HUES48 (cell line): Measurements from ENCODE around the gene BCAS1.
"Not testable (repeated sequence)": the region's sequence is repeated elsewhere in the genome, so short reads cannot be mapped to it uniquely, and the experiment has no call there.

Source experiments
- H3K27ac ChIP-seq: one replicate; pipeline ENCODE4 v1.7.0; 2013; ENCODE audit warnings: low read depth, low read length, inconsistent platforms
- H3K27me3 ChIP-seq: 2 replicates; pipeline ENCODE4 v1.6.1; 2013; ENCODE audit warnings: mild to moderate bottlenecking, low read length; ENCODE audit not compliant: control insufficient read depth, insufficient read depth
- H3K36me3 ChIP-seq: 2 replicates; pipeline ENCODE4 v1.6.1; 2013; ENCODE audit warnings: low read length; ENCODE audit not compliant: control insufficient read depth, insufficient read depth
- H3K4me1 ChIP-seq: 2 replicates; pipeline ENCODE4 v1.6.1; 2013; ENCODE audit warnings: mild to moderate bottlenecking, low read length; ENCODE audit not compliant: control insufficient read depth, insufficient read depth
- H3K4me3 ChIP-seq: 2 replicates; pipeline ENCODE4 v1.5.1; 2013; ENCODE audit warnings: mild to moderate bottlenecking, low read depth, low read length
- H3K9ac ChIP-seq: 2 replicates; pipeline ENCODE4 v1.6.1; 2013; ENCODE audit warnings: mild to moderate bottlenecking, low read depth, low read length, moderate library complexity
- H3K9me3 ChIP-seq: 2 replicates; pipeline ENCODE4 v1.6.1; 2013; ENCODE audit warnings: low read length; ENCODE audit not compliant: control insufficient read depth, insufficient read depth

BCAS1 gene

DNA sequence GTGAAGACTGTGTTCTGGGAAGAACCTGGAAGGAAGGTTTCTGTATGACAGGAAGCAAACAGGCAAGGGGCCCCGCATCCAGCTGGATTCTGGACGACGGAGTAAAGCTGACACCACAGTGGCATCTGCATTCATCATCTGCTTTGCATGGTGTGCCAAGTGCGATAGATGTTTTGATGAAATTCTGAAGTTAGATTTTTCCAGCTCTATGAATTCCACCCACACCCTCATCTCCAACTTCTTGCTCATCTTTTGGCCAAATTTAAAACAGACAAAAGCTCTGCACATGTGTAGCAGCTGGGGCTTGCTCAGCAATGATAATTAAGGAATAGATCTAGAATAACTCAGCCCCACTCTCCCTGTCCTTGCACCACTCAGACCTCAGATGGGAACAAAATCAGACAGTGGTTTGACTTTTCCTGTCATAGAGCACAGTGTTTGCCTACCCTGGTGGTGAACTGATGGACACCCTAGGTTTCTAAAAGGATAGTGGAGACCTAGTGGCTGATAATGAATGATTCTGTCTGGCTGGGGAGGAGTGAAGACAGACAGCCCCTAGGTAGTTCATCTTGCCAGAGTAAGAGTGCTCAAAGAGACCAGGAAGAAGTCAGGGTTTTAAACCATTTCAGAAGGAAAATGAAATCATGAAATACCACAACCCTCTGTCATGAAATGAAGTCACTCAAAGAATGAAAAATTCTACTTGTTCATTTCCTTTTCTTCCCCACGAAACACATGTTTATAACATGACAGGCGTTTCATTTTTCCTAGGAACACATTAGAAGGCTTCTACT is 85.8 kb downstream of the BCAS1 start:
- Histone ChIP-seq H3K27me3 (no peaks in the 10 kb centered on the region), H3K4me1 (no peaks in the 10 kb centered on the region), H3K9me3 (no peaks in the 10 kb centered on the region), H3K4me3 (no peak overlapping the region), H3K9ac (no peak overlapping the region), H3K36me3 (no peaks in the 10 kb centered on the region), H3K27ac (no peak overlapping the region)

DNA sequence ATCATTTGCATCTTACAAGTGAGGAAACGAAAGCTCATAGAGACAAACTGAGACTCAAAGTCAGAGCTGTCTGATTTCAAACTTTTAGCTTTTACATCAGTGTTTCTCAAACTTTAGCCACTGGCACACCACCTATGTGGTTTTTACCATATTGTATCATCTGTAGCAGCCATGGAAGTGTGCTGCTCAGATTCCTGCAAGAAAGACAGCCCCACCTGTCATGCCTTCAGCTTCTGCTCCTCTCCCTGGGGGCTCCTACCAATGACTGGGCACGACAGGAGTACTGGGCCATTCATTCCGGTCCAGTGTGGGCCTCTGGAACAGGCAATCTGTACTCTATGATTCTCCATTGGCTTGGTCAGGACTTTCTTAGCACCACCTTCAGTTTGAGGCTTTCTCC is 87.0 kb downstream of the BCAS1 start:
- H3K27ac ChIP-seq, result no peak overlapping the region
- no peak overlapping the region for H3K9ac ChIP-seq
- H3K27me3 ChIP-seq, result no peaks in the 10 kb centered on the region
- no peaks in the 10 kb centered on the region for H3K36me3 ChIP-seq
- H3K4me3 ChIP-seq, result no peak overlapping the region
- H3K9me3 ChIP-seq, result no peaks in the 10 kb centered on the region
- no peaks in the 10 kb centered on the region for H3K4me1 ChIP-seq

DNA sequence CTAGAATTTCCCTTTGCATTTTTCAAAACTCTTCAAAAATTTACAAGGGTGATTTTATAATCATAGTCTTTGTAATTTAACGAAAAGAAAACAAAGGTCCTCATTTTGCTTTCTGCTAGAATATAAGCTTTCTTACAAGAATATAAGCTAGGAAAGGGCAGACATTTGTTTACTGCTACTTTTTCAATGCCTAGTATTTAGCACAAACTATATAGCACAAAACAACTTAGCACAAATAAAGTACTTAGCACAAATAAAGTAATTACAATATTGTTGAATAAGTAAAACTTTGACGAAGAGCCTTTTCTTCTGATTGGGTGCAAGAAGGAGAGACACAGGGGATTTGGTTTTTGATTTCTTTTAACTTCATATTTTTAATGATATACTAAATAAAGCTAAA is 87.8 kb downstream of the BCAS1 start:
- no peaks in the 10 kb centered on the region for H3K36me3 ChIP-seq
- no peaks in the 10 kb centered on the region for H3K27me3 ChIP-seq
- no peak overlapping the region for H3K27ac ChIP-seq
- no peak overlapping the region for H3K9ac ChIP-seq
- no peaks in the 10 kb centered on the region for H3K4me1 ChIP-seq
- H3K4me3 ChIP-seq, result no peak overlapping the region
- H3K9me3 ChIP-seq, result no peaks in the 10 kb centered on the region

DNA sequence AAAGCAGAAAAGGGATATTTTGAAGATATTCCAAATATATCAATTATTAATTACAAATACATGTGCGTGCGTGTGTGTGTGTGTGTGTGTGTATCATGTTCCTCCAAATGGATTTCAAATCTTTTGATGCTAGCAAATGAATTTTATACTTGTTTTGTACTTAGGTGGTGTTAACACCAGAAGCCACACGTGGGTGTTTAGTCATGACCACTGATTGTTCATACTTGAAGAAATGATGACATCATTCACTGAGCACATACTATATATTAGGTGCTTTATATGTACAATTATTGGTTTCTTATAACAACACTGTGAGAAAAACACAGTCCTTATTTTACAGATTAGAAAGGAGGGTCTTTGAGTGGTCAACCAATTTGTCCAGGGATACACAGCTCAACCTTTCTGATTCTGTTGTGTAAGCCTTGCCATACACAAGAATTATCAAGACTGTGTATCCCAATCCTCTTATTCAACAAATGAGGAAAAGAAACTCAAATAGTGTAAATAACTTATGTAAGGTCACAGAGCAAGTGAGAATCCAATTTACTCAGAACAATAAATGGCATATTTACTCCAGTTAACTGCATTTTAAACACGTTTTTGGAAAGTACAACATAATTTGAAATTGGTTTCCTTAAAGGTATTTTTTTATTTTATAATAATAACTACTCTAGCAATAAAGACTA is 88.5 kb downstream of the BCAS1 start:
- H3K27ac ChIP-seq, result no peak overlapping the region
- no peak overlapping the region for H3K4me3 ChIP-seq
- H3K27me3 ChIP-seq, result no peaks in the 10 kb centered on the region
- no peaks in the 10 kb centered on the region for H3K36me3 ChIP-seq
- no peaks in the 10 kb centered on the region for H3K4me1 ChIP-seq
- no peaks in the 10 kb centered on the region for H3K9me3 ChIP-seq
- H3K9ac ChIP-seq, result no peak overlapping the region

DNA sequence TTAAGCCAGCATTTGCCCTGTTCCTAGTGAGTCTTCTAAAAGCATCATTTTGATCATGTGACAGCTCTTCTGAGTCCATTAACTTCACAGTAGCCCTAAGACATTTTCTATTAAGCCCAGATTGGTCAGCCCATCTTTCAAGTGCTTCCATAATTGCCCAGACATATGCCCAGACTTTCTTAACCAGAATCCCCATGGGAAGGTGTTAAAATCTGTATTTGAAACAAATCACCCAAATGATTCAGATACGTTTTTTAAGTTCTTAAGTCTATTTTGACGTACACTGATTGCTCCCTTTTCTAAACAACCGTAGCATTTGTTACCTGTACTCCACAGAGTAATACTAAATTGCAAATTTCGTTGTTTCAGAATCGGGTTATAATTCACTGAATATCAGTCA is 89.3 kb downstream of the BCAS1 start:
- Histone ChIP-seq H3K36me3 (no peaks in the 10 kb centered on the region), H3K9ac (no peak overlapping the region), H3K4me1 (no peaks in the 10 kb centered on the region), H3K4me3 (no peak overlapping the region), H3K27ac (no peak overlapping the region), H3K9me3 (no peaks in the 10 kb centered on the region), H3K27me3 (no peaks in the 10 kb centered on the region)

- Histone ChIP-seq H3K27me3 (no peaks in the 10 kb centered on the region), H3K4me3 (no peak overlapping the region), H3K9me3 (no peaks in the 10 kb centered on the region), H3K4me1 (no peaks in the 10 kb centered on the region), H3K9ac (no peak overlapping the region), H3K36me3 (no peaks in the 10 kb centered on the region), H3K27ac (no peak overlapping the region)
Observed at GRCh38 chr20:53980031-53980465, 90.3 kb downstream of the BCAS1 start.

DNA sequence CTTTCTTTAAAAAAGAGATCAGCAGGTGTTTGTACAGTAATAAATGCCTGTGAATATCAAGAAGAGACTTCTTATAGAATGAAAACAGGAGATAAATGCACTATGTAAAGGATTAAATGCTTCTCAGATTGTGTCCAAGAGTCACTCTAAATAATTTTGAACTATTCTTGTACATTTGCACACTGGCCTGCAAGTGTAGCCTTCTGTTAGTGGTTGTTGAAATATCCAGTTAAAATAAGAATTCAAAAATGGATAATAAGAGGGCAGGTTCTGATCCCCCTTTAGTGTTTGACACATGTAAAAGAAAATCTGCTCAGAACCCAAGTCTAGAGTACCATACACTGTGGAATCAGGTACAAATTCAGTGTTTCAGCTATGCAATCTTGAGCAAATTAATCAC is 91.9 kb downstream of the BCAS1 start:
- no peaks in the 10 kb centered on the region for H3K9me3 ChIP-seq
- no peaks in the 10 kb centered on the region for H3K27me3 ChIP-seq
- H3K27ac ChIP-seq, result no peak overlapping the region

DNA sequence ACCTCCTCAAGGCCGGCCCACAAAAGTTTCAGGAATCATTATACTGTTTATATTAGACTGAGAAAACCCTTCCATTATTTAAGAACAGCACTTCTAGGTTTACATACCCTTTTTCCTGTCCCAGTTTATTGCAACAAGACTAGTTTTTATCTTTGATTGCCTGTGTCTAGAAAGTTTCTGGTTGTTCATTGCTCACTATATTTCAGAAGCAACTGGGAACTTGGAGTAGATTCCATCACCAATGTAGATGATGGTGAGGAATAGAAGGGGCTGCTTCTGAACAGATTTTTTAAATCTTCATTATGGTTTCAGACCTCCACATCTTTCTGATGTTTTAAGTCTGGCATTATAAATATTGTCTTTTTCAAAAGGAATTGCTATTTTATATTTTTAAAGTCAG is 93.0 kb downstream of the BCAS1 start:
- Histone ChIP-seq H3K27me3 (no peaks in the 10 kb centered on the region), H3K36me3 (no peaks in the 10 kb centered on the region), H3K9me3 (no peaks in the 10 kb centered on the region), H3K4me3 (no peak overlapping the region), H3K27ac (no peak overlapping the region), H3K9ac (no peak overlapping the region), H3K4me1 (no peaks in the 10 kb centered on the region)

More for the DNA sequence above, 91.9 kb downstream of the BCAS1 start:
- Histone ChIP-seq H3K4me3 (no peak overlapping the region), H3K9ac (no peak overlapping the region), H3K4me1 (no peaks in the 10 kb centered on the region), H3K36me3 (no peaks in the 10 kb centered on the region)

DNA sequence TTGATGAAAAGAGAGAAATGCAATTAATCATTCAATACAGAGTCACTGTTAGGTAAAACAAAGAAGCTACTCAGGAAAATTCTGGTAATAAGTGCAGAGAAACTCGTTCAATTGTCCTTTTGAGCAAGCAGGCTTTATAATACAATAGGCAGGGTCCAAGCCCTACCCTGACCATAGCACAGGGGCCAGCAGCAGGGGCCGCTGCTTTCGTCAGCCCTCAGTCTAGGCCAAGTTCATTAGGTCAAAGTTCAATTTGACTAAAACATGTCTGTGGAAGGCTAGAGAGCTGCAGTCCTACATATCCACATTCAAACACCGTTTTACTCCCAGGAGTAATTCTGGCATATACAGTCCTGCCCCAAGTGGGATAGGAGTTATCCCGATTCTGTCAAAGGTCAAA is 94.6 kb downstream of the BCAS1 start:
- Histone ChIP-seq H3K27me3 (no peaks in the 10 kb centered on the region), H3K4me1 (no peaks in the 10 kb centered on the region), H3K9ac (no peak overlapping the region), H3K36me3 (no peaks in the 10 kb centered on the region), H3K27ac (no peak overlapping the region), H3K4me3 (no peak overlapping the region), H3K9me3 (no peaks in the 10 kb centered on the region)

DNA sequence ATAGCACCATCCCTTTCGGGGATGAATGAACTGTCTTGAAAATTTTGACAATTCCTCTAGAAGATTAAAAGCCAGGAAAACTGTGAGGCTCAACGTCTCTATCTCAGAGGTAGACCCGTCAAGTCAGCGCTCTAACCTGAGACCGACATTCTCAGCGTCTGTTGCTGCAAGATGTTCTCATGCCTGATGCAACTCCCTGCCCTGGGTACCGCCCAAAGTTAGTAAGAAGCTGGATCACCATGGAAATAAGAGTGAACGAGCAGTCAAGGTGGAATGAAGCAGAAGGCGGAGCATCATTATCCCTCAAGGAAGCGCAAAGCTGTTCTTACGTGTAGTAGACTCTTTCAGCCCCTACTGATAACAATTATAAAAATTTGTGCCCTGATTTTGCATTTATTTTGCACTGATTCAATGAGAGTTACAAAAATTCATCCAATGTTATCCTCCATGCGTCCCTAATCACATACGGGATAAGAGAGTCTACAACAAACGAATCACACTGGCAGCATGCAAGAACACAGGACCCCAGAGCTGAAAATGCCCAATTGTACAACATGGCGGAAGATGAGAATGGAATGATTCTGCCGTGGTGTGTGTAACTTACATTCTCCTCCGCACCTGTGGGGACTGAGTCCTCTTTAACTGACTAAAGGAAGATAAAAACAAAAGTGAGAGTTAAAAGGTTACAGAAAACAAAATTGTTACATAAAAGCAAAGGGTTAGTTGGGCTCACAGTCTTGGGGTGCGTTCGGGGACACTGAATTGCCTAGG is 95.4 kb downstream of the BCAS1 start:
- H3K27me3 ChIP-seq, result no peaks in the 10 kb centered on the region
- no peaks in the 10 kb centered on the region for H3K4me1 ChIP-seq
- H3K4me3 ChIP-seq, result no peak overlapping the region
- no peak overlapping the region for H3K27ac ChIP-seq
- no peaks in the 10 kb centered on the region for H3K9me3 ChIP-seq
- H3K36me3 ChIP-seq, result no peaks in the 10 kb centered on the region
- no peak overlapping the region for H3K9ac ChIP-seq

GRCh38 chr20:53973882-53974281 is 96.5 kb downstream of the BCAS1 start:
- not testable (repeated sequence) for H3K27ac ChIP-seq, H3K9ac ChIP-seq, H3K4me1 ChIP-seq, H3K9me3 ChIP-seq, H3K27me3 ChIP-seq, H3K4me3 ChIP-seq, H3K36me3 ChIP-seq
